HG02623 (cell line): ENCODE measurements around the gene NR2F6.
"Not testable (repeated sequence)": the region's sequence is repeated elsewhere in the genome, so short reads cannot be mapped to it uniquely, and the experiment has no call there.

Source experiments
- ATAC-seq: cut with Tn5 transposase; IDR thresholded peaks from one replicate; pipeline ENCODE4 v1.9.1; 2021; ENCODE audit warnings: moderate library complexity; ENCODE audit not compliant: unreplicated experiment

NR2F6 gene

GRCh38 chr19:17213334-17213733 is 32.4 kb downstream of the NR2F6 start:
- no peak for ATAC-seq

GRCh38 chr19:17211547-17212446 is 33.9 kb downstream of the NR2F6 start:
- no peak for ATAC-seq

- ATAC-seq = no peak
Observed at GRCh38 chr19:17210296-17210695, 35.4 kb downstream of the NR2F6 start.

GRCh38 chr19:17209126-17210036 is 36.3 kb downstream of the NR2F6 start:
- ATAC-seq = no peak

GRCh38 chr19:17206736-17207581 is 38.8 kb downstream of the NR2F6 start:
- ATAC-seq = no peak

GRCh38 chr19:17205237-17206140 is 40.2 kb downstream of the NR2F6 start:
- no peak for ATAC-seq

GRCh38 chr19:17202713-17203112 is 43.0 kb downstream of the NR2F6 start:
- ATAC-seq = no peak

GRCh38 chr19:17202249-17202648 is 43.5 kb downstream of the NR2F6 start:
- no peak for ATAC-seq

- ATAC-seq = no peak
Observed at GRCh38 chr19:17200408-17201079, 45.2 kb downstream of the NR2F6 start.

- no peak for ATAC-seq
Observed at GRCh38 chr19:17197666-17198065, 48.1 kb downstream of the NR2F6 start.

GRCh38 chr19:17196610-17197009 is 49.1 kb downstream of the NR2F6 start:
- ATAC-seq = no peak

- ATAC-seq = no peak
Observed at GRCh38 chr19:17195106-17195505, 50.6 kb downstream of the NR2F6 start.

GRCh38 chr19:17194608-17195007 is 51.1 kb downstream of the NR2F6 start:
- no peak for ATAC-seq

- ATAC-seq = no peak
Observed at GRCh38 chr19:17192751-17193150, 53.0 kb downstream of the NR2F6 start.

- ATAC-seq = not testable (repeated sequence)
Observed at GRCh38 chr19:17191736-17192135, 54.0 kb downstream of the NR2F6 start.

GRCh38 chr19:17185590-17185989 is 60.1 kb downstream of the NR2F6 start:
- ATAC-seq = no peak

- no peak for ATAC-seq
Observed at GRCh38 chr19:17184371-17184841, 61.3 kb downstream of the NR2F6 start.

GRCh38 chr19:17183858-17184321 is 61.8 kb downstream of the NR2F6 start:
- ATAC-seq = no peak

GRCh38 chr19:17183271-17183761 is 62.4 kb downstream of the NR2F6 start:
- no peak for ATAC-seq
